T-helper 9 cell (primary cell): ENCODE measurements around the gene SLC35B4.

Experiments
- DNase-seq: peaks from one replicate; pipeline ENCODE4 v3.0.0-alpha.2; 2020

SLC35B4 gene

GRCh38 chr7:134289423-134289822 is 27.3 kb downstream of the SLC35B4 start:
- DNase-seq: no peak

DNA sequence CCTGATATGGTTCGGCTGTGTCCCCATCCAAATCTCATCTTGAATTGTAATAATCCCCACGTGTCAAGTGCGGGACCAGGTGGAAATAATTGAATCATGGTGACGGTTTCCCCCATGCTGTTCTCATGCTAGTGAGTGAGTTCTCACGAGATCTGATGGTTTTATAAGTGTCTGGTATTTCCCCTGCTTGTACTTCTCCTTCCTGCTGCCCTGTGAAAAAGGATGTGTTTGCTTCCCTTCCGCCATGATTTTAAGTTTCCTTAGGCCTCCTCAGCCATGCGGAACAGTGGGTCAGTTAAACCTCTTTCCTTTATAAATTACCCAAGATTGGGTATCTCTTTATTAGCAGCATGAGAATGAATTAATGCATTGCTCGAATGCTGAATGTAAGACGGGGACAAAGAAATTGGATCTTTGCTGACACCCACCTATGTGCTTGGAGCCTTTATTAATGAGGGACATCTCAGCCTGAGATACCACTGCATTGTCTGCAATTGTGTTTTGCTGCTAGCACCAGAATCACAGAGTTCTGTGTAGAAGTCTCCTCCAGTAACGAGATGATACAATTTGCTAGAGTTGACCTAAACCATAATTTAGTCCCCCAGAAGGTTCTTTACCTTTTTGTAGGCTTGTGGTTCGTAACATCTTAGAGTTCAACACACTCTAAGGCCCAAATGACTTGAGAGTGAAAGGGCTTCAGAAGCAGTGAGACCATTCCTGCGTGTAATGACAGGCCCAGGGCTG is 28.6 kb downstream of the SLC35B4 start:
- no peak for DNase-seq

DNA sequence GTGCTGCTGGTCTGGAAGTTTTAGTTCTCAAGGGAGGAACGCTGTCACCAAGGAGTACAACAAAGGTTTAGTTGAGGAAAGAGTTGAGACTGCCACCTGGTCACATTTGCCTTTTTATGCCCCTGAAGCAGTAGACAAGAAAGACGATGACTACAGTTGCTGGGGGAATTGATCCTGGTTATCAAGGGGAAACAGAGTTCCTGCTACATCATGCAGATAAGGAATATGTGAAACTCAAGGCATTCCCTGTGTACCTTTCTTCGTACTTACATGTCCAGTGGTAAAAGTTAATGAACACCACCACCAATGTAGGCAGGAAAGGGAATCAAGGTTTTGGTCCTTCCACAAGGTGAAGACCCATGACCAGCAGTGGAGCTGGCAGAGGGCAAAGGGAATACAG is 31.8 kb downstream of the SLC35B4 start:
- no peak for DNase-seq

DNA sequence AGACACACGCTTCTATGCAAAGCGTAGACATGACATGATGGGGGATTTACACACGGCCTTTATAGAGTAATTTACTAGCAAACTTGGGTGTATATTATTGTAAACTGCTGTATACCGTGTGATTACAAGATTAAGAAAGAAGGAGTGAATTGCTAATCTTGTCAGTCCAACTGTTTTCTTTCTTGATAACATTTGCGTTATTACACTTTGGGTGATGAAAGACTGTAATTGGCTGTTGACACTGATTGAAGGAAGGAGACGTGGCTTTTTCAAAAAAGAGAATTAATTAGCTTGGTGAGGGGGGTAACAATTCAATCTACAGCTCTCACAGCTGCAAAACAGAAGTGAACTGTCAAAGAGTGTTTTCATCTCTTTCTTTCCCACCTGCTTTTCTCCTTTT is 32.7 kb downstream of the SLC35B4 start:
- no peak for DNase-seq

DNA sequence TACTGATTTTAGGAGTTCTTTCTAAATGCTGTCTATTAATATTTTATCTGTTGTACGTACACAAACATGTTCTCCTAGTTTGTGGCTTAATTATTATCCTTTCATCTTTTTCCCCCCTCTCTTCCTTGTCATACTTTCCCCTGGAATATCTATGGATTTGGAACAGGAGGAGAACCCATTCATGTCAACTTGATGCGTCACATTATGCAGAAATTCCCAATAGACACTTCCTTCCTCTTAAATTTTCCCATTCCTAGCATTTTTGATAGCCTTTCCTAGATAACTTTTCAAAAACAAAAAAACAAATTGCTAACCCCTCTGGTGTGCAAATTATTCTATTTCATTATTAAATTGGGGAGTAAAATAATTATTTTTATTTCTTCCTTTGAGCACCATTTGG is 36.2 kb downstream of the SLC35B4 start:
- DNase-seq: no peak

DNA sequence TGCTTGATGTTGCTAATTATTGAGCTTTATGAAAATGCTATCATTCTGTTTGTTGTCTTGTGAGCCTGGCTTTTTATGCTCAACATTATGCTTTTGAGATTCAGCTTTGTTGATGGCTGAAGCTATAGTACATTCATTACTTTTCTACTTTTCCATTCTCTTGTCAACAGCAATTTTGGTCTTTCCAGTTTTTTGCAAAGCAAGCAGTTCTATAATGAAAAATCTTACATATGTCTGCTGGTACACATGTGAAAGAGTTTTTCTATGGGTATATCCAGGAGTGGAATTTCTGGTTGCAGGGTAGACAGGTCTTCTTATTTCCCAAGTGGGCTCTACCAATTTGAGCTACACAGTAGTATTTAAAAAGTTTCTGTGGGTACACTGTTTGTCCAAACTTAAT is 36.8 kb downstream of the SLC35B4 start:
- DNase-seq: no peak

GRCh38 chr7:134279336-134279735 is 37.4 kb downstream of the SLC35B4 start:
- DNase-seq: no peak

DNA sequence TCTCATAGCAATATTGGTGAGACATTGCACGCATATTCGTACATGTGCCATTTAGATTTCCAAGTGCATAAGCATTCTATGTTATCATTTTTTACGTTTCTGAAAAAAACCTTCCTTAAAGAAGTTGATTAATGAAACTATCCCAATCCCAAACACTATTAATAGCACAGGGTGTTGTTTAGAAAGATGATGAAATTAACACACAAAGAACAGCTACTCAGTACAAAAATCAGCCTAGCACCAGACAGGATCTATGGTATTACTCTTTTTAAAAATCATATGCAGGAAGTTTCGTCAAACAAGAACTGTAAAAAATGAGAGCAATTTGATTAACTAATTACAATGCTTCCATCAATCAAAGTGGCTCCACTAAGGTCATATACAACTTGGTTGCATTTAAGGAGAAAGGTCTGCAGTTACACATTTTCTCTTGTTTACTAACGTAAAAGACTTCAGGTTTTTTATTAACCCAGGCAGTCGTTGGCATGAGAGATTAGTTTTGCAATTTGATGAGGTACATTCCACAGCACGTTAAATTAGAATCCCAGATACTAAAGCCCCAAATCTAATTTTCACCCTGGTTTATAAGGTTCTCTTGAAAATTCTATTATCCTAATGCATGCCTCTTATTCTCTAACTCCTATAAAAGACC is 38.1 kb downstream of the SLC35B4 start:
- DNase-seq: no peak

GRCh38 chr7:134276951-134277350 is 39.8 kb downstream of the SLC35B4 start:
- no peak for DNase-seq

GRCh38 chr7:134262322-134262721 is 54.4 kb downstream of the SLC35B4 start:
- no peak for DNase-seq

DNA sequence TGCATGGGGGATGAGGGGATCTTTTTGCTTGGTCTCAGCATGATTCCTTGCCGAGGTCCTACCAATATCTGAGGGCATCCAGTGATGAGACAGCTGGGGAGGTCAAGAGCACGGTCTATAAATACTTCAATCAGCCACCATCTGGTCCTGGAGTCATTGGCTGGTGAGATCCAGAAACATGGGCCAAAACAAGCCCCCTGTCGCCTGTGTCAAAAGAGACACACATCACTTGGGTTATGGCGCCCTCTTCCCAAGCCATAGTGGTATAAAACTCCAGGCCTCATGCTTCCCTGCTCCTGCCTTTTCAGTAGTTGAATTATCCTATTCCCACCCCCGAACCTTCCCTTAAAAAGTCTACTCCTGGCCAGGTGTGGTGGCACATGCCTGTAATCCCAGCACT is 60.9 kb downstream of the SLC35B4 start:
- no peak for DNase-seq

DNA sequence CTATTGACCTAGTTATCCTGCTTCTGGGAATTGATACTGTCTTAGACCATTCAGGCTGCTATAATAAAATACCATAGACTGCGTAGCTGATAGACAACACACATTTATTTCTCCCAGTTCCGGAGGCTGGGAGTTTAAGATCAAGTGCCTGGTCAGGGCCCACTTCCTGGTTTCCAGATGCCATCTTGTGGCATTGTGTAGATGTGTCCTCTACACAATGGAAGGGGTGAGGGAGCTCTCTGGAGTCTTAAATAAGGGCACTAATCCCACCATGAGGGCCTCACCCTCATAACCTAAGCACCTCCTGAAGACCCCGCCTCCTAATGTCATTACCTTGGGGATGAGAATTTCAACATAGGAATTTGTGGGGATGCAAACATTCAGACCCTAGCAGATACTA is 62.4 kb downstream of the SLC35B4 start:
- no peak for DNase-seq

- DNase-seq: no peak
Measured at GRCh38 chr7:134248196-134248595, 68.5 kb downstream of the SLC35B4 start.

- no peak for DNase-seq
Measured at GRCh38 chr7:134246761-134247160, 70.0 kb downstream of the SLC35B4 start.

GRCh38 chr7:134246347-134246746 is 70.4 kb downstream of the SLC35B4 start:
- no peak for DNase-seq

DNA sequence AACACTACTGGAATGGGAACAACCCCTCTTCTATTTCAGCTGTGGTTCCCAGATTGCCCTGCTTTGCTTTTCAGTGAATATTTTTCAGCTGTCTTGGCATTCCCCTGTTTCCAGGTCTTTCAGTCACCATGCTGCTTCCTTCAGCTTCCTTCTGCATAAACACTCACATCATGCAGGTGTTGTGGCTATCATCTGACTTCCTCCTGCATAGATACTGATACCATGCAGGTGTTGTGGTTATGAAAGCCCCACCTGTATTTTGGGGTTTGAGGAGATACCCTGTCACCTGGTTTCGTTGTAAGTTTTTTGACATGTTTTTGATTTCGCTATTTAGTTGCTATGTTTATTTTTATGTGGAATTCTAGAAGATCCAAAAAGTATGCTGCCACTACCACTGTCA is 71.5 kb downstream of the SLC35B4 start:
- DNase-seq: no peak
